CD14-positive monocyte (primary cell): ENCODE data around the gene EFNA1. TPM values are rescaled to one million over a fixed set of nuclear protein-coding genes. Genes with fewer than 3 reads are reported as not detected.
"Not testable (repeated sequence)": the region's sequence is repeated elsewhere in the genome, so short reads cannot be mapped to it uniquely, and the experiment has no call there.

Source experiments
- DNase-seq, 3 donors: peaks; one replicate each; pipeline ENCODE4 v3.0.0-alpha.2; 2011 to 2022
- H2AFZ ChIP-seq: 2 replicates; pipeline ENCODE4 v1.6.0; 2012; ENCODE audit warnings: mild to moderate bottlenecking, low read depth, low read length, inconsistent platforms; ENCODE audit not compliant: insufficient read depth, poor library complexity, severe bottlenecking
- H3K27ac ChIP-seq, 2 donors: 1 replicate in 1 of 2; 2 replicates in 1 of 2; pipeline ENCODE4 v1.5.1; 2012 to 2013; ENCODE audit warnings: low read length in 2 of 2, control low read depth in 1 of 2, inconsistent platforms in 1 of 2, low read depth in 1 of 2, mild to moderate bottlenecking in 1 of 2
- H3K27me3 ChIP-seq, 2 donors: one replicate each; pipeline versions ENCODE4 v1.6.0 to v1.6.1; 2011 to 2013; ENCODE audit warnings: low read length in 2 of 2; ENCODE audit not compliant: control insufficient read depth in 2 of 2, insufficient read depth in 2 of 2
- H3K36me3 ChIP-seq, 2 donors: replicated peaks in 1 of 2; 1 replicate in 1 of 2; 2 replicates in 1 of 2; pipeline versions ENCODE4 v1.5.1 to v1.6.1; 2012 to 2013; ENCODE audit warnings: low read length in 2 of 2, control low read depth in 1 of 2, inconsistent platforms in 1 of 2, mild to moderate bottlenecking in 1 of 2; ENCODE audit not compliant: insufficient read depth in 2 of 2, control insufficient read depth in 1 of 2
- H3K4me1 ChIP-seq, 2 donors: 1 replicate in 1 of 2; 2 replicates in 1 of 2; pipeline versions ENCODE4 v1.5.1 to v1.6.1; 2012 to 2013; ENCODE audit warnings: low read length in 2 of 2, control low read depth in 1 of 2, inconsistent platforms in 1 of 2, mild to moderate bottlenecking in 1 of 2, moderate library complexity in 1 of 2; ENCODE audit not compliant: insufficient read depth in 2 of 2, control insufficient read depth in 1 of 2
- H3K4me2 ChIP-seq: replicated peaks from 2 replicates; pipeline ENCODE3; 2012; ENCODE audit warnings: low read length, moderate library complexity, mild to moderate bottlenecking; ENCODE audit not compliant: poor library complexity, severe bottlenecking; ENCODE audit errors: extremely low read depth
- H3K4me3 ChIP-seq, 3 experiments: fragments of 200-600 bp in 1 of 3; sonication (generic) in 1 of 3; replicated peaks in 1 of 3; 1 replicate in 2 of 3; 2 replicates in 1 of 3; pipeline ENCODE4 v1.5.1; 2011 to 2013; ENCODE audit warnings: low read length in 3 of 3, mild to moderate bottlenecking in 3 of 3, control low read depth in 2 of 3, low read depth in 2 of 3, inconsistent platforms in 1 of 3, moderate library complexity in 1 of 3
- H3K79me2 ChIP-seq: 2 replicates; pipeline ENCODE4 v1.6.0; 2012; ENCODE audit warnings: mild to moderate bottlenecking, control low read depth, inconsistent platforms, low read length, moderate library complexity; ENCODE audit not compliant: insufficient read depth
- H3K9ac ChIP-seq: 2 replicates; pipeline ENCODE4 v1.6.0; 2017; ENCODE audit warnings: low read length, mild to moderate bottlenecking; ENCODE audit not compliant: insufficient read depth, poor library complexity, severe bottlenecking
- H3K9me3 ChIP-seq, 2 donors: replicated peaks in 1 of 2; 1 replicate in 1 of 2; 2 replicates in 1 of 2; pipeline versions ENCODE4 v1.5.1 to v1.6.1; 2012 to 2013; ENCODE audit warnings: low read length in 2 of 2, control low read depth in 1 of 2; ENCODE audit not compliant: control insufficient read depth in 1 of 2, insufficient read depth in 1 of 2
- H4K20me1 ChIP-seq: 2 replicates; pipeline ENCODE4 v1.6.0; 2012; ENCODE audit warnings: mild to moderate bottlenecking, low read length, control low read depth, moderate library complexity; ENCODE audit not compliant: insufficient read depth
- H3K27ac Mint-ChIP-seq, 7 donors: one replicate each; pipeline ENCODE4 v1.8.0; 2020; ENCODE audit warnings: mild to moderate bottlenecking in 7 of 7, mixed read lengths in 7 of 7, moderate library complexity in 6 of 7, inconsistent platforms in 2 of 7
- H3K27me3 Mint-ChIP-seq, 3 donors: one replicate each; pipeline ENCODE4 v1.8.0; 2021 to 2022; ENCODE audit warnings: low read depth in 3 of 3, mild to moderate bottlenecking in 3 of 3, mixed read lengths in 3 of 3, moderate library complexity in 3 of 3, inconsistent platforms in 1 of 3
- H3K36me3 Mint-ChIP-seq, 2 donors: one replicate each; pipeline ENCODE4 v1.8.0; 2020; ENCODE audit warnings: mixed read lengths in 2 of 2, inconsistent platforms in 1 of 2, mild to moderate bottlenecking in 1 of 2
- H3K4me1 Mint-ChIP-seq: one replicate; pipeline ENCODE4 v1.8.0; 2020; ENCODE audit warnings: mild to moderate bottlenecking, mixed read lengths
- H3K4me3 Mint-ChIP-seq, 2 donors: one replicate each; pipeline ENCODE4 v1.8.0; 2020; ENCODE audit warnings: mild to moderate bottlenecking in 2 of 2, mixed read lengths in 2 of 2, moderate library complexity in 1 of 2
- H3K9me3 Mint-ChIP-seq, 7 donors: one replicate each; pipeline ENCODE4 v1.8.0; 2020 to 2022; ENCODE audit warnings: mixed read lengths in 7 of 7, mild to moderate bottlenecking in 6 of 7, moderate library complexity in 6 of 7, inconsistent platforms in 2 of 7
- WGBS: methylation state at CpG from one replicate; pipeline ENCODE4 v1.1.5; 2013; ENCODE audit warnings: missing lambda C conversion rate; ENCODE audit not compliant: insufficient coverage; 5-methylcytosine and 5-hydroxymethylcytosine counted together
- intact Hi-C, 2 donors: fragments of 100-400 bp; cut with micrococcal nuclease; formaldehyde crosslinking; loops; one replicate each; pipeline versions ENCODE4 v1.15.0 to v1.15.1; 2023
- polyA plus RNA-seq, 3 donors: library from polyadenylated mRNA; depleted of rRNA in 1 of 3; unstranded in 2 of 3; stranded (reverse) in 1 of 3; fragments of 300-500 nt in 2 of 3; fragments of >200 nt in 1 of 3; fragmentation: Illumina TruSeq in 2 of 3; gene quantifications; 1 replicate in 2 of 3; 2 replicates in 1 of 3; pipeline ENCODE4 v1.2.3, GENCODE V29; 2012 to 2021
- TF ChIP-seq, protein P1 (sequence below): fragments of 200-600 bp; IDR thresholded peaks from one replicate; pipeline ENCODE4 v1.8.0; 2022; ENCODE audit warnings: antibody characterized with exemption, mild to moderate bottlenecking

The EFNA1 gene
- polyA plus RNA-seq, 3 donors = 1.2 TPM; not detected in 2

- Mint-ChIP-seq H3K36me3 (no peaks in the 10 kb centered on the region), H3K27me3 (peaks cover 2 to 25% (median 7%) of the 10 kb centered on the region in 3 donors), H3K27ac (no peak overlapping the region), H3K9me3 (peaks cover 0 to 3% (median 0%) of the 10 kb centered on the region in 7 donors), H3K4me3 (no peak overlapping the region), H3K4me1 (no peaks in the 10 kb centered on the region)
- no peak overlapping the region for H3K9ac ChIP-seq
- H3K79me2 ChIP-seq = no peaks in the 10 kb centered on the region
- DNase-seq = no peak
- H3K9me3 ChIP-seq = no peaks in the 10 kb centered on the region
- peaks cover 0 to 5% of the 10 kb centered on the region in 2 donors for H3K27me3 ChIP-seq
- H3K27ac ChIP-seq = no peak overlapping the region
- no peaks in the 10 kb centered on the region for H3K36me3 ChIP-seq
- no peaks in the 10 kb centered on the region for H3K4me1 ChIP-seq
- H2AFZ ChIP-seq = no peak overlapping the region
- intact Hi-C loops = no loop called here
- H4K20me1 ChIP-seq = no peaks in the 10 kb centered on the region
- no peak overlapping the region for H3K4me3 ChIP-seq
- H3K4me2 ChIP-seq = no peak overlapping the region
- TF ChIP-seq, protein P1, sequence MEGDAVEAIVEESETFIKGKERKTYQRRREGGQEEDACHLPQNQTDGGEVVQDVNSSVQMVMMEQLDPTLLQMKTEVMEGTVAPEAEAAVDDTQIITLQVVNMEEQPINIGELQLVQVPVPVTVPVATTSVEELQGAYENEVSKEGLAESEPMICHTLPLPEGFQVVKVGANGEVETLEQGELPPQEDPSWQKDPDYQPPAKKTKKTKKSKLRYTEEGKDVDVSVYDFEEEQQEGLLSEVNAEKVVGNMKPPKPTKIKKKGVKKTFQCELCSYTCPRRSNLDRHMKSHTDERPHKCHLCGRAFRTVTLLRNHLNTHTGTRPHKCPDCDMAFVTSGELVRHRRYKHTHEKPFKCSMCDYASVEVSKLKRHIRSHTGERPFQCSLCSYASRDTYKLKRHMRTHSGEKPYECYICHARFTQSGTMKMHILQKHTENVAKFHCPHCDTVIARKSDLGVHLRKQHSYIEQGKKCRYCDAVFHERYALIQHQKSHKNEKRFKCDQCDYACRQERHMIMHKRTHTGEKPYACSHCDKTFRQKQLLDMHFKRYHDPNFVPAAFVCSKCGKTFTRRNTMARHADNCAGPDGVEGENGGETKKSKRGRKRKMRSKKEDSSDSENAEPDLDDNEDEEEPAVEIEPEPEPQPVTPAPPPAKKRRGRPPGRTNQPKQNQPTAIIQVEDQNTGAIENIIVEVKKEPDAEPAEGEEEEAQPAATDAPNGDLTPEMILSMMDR = no peak
- 0% methylated on average over 1 of the region's 5 CpGs for WGBS
These were observed 11.4 kb upstream of the EFNA1 start for GRCh38 chr1:155116113-155116764.

DNA sequence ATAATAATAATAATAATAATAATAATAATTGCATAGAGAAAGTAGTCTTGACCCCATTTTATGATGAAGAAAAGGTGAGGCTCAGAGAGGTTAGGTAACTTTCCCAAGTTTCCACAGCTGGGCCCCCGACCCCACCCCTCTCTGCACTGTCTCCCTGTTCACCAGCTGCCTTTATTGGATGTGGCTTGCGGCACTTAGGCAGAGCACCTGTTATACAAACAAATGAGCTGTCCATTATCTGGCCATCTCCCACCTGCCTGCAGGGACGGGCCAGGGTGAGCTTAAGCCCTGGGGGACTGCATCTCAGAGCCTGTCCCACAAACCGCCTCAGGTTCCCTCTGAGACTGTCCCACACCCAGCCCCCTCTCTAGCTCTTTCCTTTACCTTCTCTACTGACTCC, 10.1 kb upstream of the EFNA1 start:
- no peak overlapping the region for H3K9ac ChIP-seq
- WGBS = 94% methylated on average over 2 of the region's 4 CpGs
- TF ChIP-seq, protein P1 = no peak
- no peak overlapping the region for H3K4me3 ChIP-seq
- H3K4me2 ChIP-seq = no peak overlapping the region
- Mint-ChIP-seq H3K36me3 (no peaks in the 10 kb centered on the region), H3K9me3 (peaks cover 0 to 3% (median 0%) of the 10 kb centered on the region in 7 donors), H3K27ac (peak overlapping the region in 1 of 7 donors; percentile 33), H3K4me3 (no peak overlapping the region), H3K27me3 (peaks cover 5 to 29% (median 7%) of the 10 kb centered on the region in 3 donors), H3K4me1 (no peaks in the 10 kb centered on the region)
- peaks cover 0 to 5% of the 10 kb centered on the region in 2 donors for H3K27me3 ChIP-seq
- no peak overlapping the region for H3K27ac ChIP-seq
- H3K79me2 ChIP-seq = no peaks in the 10 kb centered on the region
- no peaks in the 10 kb centered on the region for H4K20me1 ChIP-seq
- H3K4me1 ChIP-seq = no peaks in the 10 kb centered on the region
- DNase-seq = no peak
- H3K36me3 ChIP-seq = no peaks in the 10 kb centered on the region
- no peak overlapping the region for H2AFZ ChIP-seq
- no peaks in the 10 kb centered on the region for H3K9me3 ChIP-seq
- intact Hi-C loops = no loop called here

DNA sequence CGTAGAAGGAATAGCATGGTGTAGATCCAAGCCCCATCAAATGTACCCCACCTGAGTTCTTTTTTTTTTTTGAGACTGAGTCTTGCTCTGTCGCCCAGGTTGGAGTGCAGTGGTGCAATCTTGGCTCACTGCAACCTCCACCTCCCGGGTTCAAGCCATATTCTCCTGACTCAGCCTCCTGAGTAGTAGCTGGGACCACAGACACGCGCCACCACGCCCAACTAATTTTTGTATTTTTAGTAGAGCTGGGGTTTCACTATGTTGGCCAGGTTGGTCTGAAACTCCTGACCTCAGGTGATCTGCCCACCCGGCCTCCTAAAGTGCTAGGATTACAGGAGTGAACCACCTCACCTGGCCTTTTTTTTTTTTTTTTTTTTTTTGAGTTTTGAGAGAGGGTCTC, 9.6 kb upstream of the EFNA1 start:
- H2AFZ ChIP-seq, H3K36me3 ChIP-seq, H3K4me1 ChIP-seq, H3K4me3 ChIP-seq, H3K79me2 ChIP-seq, H3K4me2 ChIP-seq, H3K9me3 ChIP-seq, H3K27ac ChIP-seq, H4K20me1 ChIP-seq, H3K27me3 ChIP-seq, H3K4me3 Mint-ChIP-seq, H3K9me3 Mint-ChIP-seq, DNase-seq, H3K36me3 Mint-ChIP-seq, intact Hi-C loops, H3K4me1 Mint-ChIP-seq, H3K9ac ChIP-seq: not testable (repeated sequence)
- Mint-ChIP-seq H3K27ac (peak overlapping the region in 1 of 7 donors; percentile 33), H3K27me3 (peaks cover 8 to 31% (median 9%) of the 10 kb centered on the region in 3 donors)
- 100% methylated on average over 4 of the region's 7 CpGs for WGBS
